Pancreas (tissue), 10 donors: Measurements from ENCODE around the gene PTPRD. TPM values are rescaled to one million over a fixed set of nuclear protein-coding genes. Genes with fewer than 3 reads are reported as not detected.

Source experiments
- ATAC-seq, 4 donors: fragments of 200-7000 bp; cut with Tn5 transposase; one replicate each; pipeline versions ENCODE4 v1.8.0 to v1.9.1; 2020; ENCODE audit warnings: mild to moderate bottlenecking in 4 of 4, moderate library complexity in 4 of 4
- DNase-seq, 6 donors: peaks; one replicate each; pipeline ENCODE4 v3.0.0-alpha.2; 2020
- FAIRE-seq: peaks from 2 replicates; lab custom pipeline; 2012; peaks lifted over from hg19 to GRCh38; lab: Jason Lieb, UNC
- H3K27ac ChIP-seq, 4 donors: fragments of 200-600 bp; sonication (generic); 1 replicate in 3 of 4; 2 replicates in 1 of 4; pipeline versions ENCODE4 v1.5.0 to v1.8.0; 2020
- H3K27me3 ChIP-seq, 4 donors: fragments of 200-600 bp; one replicate each; pipeline ENCODE4 v1.8.0; 2021
- H3K36me3 ChIP-seq, 3 donors: fragments of 200-600 bp; sonication (generic) in 1 of 3; one replicate each; pipeline versions ENCODE4 v1.5.0 to v1.8.0; 2020 to 2021
- H3K4me1 ChIP-seq, 3 donors: fragments of 200-600 bp; one replicate each; pipeline ENCODE4 v1.8.0; 2021
- H3K4me3 ChIP-seq, 4 donors: fragments of 200-600 bp; sonication (generic) in 2 of 4; one replicate each; pipeline versions ENCODE4 v1.5.0 to v1.8.0; 2020 to 2021
- H3K9me3 ChIP-seq, 4 donors: fragments of 200-600 bp; one replicate each; pipeline ENCODE4 v1.8.0; 2021
- WGBS, 2 donors: extraction: QIAGEN DNeasy Blood & Tissue Kit; methylation state at CpG; one replicate each; pipeline ENCODE4 v1.1.7; 2013; 5-methylcytosine and 5-hydroxymethylcytosine counted together
- intact Hi-C, 3 donors: fragments of 100-400 bp; cut with DNase I; formaldehyde crosslinking; loops; one replicate each; pipeline versions ENCODE4 v1.11.1 to v1.14.2; 2022
- polyA plus RNA-seq, 2 donors: library from polyadenylated mRNA; stranded (reverse); fragments of 200-250 nt; gene quantifications; one replicate each; pipeline ENCODE4 v1.2.3, GENCODE V29; 2013
- total RNA-seq, 6 donors: library from RNA; stranded (reverse); fragmentation: NEBNext Ultra II Directional in 4 of 6; extraction: Animal tissue kit (Norgen Biotek cat#: 25700) in 4 of 6; gene quantifications; one replicate each; pipeline versions ENCODE4 v1.2.1 to v1.2.4, GENCODE V29; 2021 to 2023
- TF ChIP-seq, protein P1 (sequence below), 4 donors: fragments of 200-600 bp; sonication (generic) in 3 of 4; IDR thresholded peaks; one replicate each; pipeline versions ENCODE4 v1.5.0 to v1.8.0; 2021; ENCODE audit warnings: antibody characterized with exemption in 4 of 4
- donor health status: healthy with polysubstance abuse.
- donor health status: DM: no; HTN: no; CAD: no; lungs with moderate emphysema.
- donor health status: DM: no; HTN: no; CAD: no.
- donor health status: control.
- donor health status: control.
- donor health status: Bipolar disorder and iron deficiency.
- donor health status: DM: yes; HTN: yes; CAD: no.
- donor health status: DM: no; HTN: no; CAD: no.
- donor health status: DM: no; HTN: no; CAD: no.
- donor health status: DM: yes; HTN: yes; CAD: no.

Gene PTPRD
- total and polyA plus RNA-seq, 8 donors: 2.1 to 21.7 (median 5.1) TPM

DNA sequence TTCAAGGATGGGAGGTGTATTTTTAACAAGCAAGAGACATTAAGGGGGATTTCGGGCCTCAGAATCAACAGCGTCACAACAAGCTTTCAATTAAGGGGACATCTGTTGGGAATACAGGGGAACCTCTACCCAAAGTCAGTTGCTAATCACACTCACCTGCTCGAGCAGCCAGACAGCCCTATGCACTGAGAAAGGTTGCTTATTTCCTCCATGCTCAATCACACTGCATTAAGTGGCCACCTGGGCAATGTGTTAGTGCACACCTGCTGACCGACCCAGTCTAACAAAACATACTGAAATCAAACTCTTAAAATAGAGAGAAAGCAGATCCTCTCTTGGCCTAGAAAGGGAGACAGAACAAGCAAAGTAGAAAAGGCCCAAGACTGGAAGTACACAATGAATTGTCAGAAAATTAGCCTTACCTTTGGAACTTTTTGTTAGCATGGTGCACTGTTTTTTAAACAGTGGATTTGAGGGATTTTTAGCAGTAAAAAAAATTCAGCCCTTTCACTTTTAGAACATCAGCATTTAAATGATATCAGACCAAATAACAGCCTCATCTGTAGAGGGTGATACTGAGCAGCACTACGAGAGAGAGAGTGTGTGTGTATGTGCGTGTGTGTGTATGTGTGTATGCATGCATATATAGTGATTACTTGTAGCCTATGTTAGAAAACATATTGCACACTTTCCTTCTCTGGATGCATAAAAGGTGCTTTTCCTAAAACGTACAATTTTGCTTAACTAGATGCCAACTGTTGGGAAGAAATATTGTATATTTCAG is 1694.7 kb downstream of the PTPRD start:
- no peak for FAIRE-seq
- TF ChIP-seq, protein P1, sequence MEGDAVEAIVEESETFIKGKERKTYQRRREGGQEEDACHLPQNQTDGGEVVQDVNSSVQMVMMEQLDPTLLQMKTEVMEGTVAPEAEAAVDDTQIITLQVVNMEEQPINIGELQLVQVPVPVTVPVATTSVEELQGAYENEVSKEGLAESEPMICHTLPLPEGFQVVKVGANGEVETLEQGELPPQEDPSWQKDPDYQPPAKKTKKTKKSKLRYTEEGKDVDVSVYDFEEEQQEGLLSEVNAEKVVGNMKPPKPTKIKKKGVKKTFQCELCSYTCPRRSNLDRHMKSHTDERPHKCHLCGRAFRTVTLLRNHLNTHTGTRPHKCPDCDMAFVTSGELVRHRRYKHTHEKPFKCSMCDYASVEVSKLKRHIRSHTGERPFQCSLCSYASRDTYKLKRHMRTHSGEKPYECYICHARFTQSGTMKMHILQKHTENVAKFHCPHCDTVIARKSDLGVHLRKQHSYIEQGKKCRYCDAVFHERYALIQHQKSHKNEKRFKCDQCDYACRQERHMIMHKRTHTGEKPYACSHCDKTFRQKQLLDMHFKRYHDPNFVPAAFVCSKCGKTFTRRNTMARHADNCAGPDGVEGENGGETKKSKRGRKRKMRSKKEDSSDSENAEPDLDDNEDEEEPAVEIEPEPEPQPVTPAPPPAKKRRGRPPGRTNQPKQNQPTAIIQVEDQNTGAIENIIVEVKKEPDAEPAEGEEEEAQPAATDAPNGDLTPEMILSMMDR (IDR thresholded peaks at IDR 0.05): no peak
- 51 to 60% methylated on average over 7 of the region's 7 CpGs for WGBS, 2 donors

GRCh38 chr9:8916771-8917170 is 1696.0 kb downstream of the PTPRD start:
- no peak for ATAC-seq
- no peak overlapping the region for H3K4me3 ChIP-seq
- no peak overlapping the region for H3K27ac ChIP-seq
- intact Hi-C loops: no loop called here
- no peaks in the 10 kb centered on the region for H3K4me1 ChIP-seq
- no peak for FAIRE-seq
- WGBS, 2 donors: 64 to 81% methylated on average over 2 of the region's 2 CpGs
- TF ChIP-seq, protein P1 (IDR thresholded peaks at IDR 0.05): no peak
- H3K27me3 ChIP-seq: no peaks in the 10 kb centered on the region
- H3K36me3 ChIP-seq: no peaks in the 10 kb centered on the region
- H3K9me3 ChIP-seq: no peaks in the 10 kb centered on the region
- DNase-seq: no peak

More for the DNA sequence above, 1694.7 kb downstream of the PTPRD start:
- no peaks in the 10 kb centered on the region for H3K4me1 ChIP-seq
- H3K27ac ChIP-seq: no peak overlapping the region
- DNase-seq (no peak), ATAC-seq (no peak)
- no peaks in the 10 kb centered on the region for H3K27me3 ChIP-seq
- intact Hi-C loops: no loop called here
- no peak overlapping the region for H3K4me3 ChIP-seq
- H3K36me3 ChIP-seq: no peaks in the 10 kb centered on the region
- no peaks in the 10 kb centered on the region for H3K9me3 ChIP-seq

DNA sequence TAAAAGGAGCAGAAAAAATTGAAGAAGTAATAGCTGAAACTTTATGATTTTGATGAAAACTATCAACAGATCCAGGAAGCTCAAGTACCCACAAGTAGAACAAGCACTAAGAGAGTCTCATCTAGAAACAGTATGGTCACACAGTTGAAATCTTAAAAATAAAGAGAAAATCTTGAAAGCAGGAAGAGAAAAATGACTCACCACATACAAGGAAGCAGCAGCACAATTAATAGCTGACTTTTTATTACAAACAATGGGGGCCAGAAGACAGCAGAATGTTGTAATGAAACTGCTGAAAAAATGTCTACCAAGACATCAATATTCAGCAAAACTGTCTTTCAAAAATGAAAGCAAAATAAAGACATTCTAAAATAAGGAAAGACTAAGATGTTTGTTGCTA is 1704.9 kb downstream of the PTPRD start:
- H3K27ac ChIP-seq: no peak overlapping the region
- no peaks in the 10 kb centered on the region for H3K36me3 ChIP-seq
- TF ChIP-seq, protein P1 (IDR thresholded peaks at IDR 0.05): no peak
- no peaks in the 10 kb centered on the region for H3K4me1 ChIP-seq
- no peak overlapping the region for H3K4me3 ChIP-seq
- DNase-seq: no peak
- FAIRE-seq: no peak
- no peaks in the 10 kb centered on the region for H3K27me3 ChIP-seq
- no peaks in the 10 kb centered on the region for H3K9me3 ChIP-seq
- intact Hi-C loops: no loop called here
- ATAC-seq: no peak

DNA sequence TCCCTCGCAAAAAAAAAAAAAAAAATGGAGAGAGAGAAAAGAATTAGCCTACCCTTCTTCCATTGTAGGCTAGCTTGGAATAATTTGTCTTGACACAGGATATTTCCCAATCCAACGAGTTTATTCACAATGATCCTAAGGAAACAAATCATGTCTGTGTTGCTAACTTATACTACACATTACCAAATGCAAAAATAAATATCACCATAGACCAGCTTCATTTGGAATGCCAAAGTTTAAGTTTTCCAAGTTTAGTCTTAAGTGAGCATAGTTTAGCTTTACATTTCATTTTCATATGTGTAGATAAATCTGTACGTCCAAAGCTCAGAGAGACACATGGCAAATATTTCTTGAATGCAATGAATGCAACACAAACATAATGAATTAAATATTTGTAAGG is 1707.1 kb downstream of the PTPRD start:
- no peaks in the 10 kb centered on the region for H3K27me3 ChIP-seq
- TF ChIP-seq, protein P1 (IDR thresholded peaks at IDR 0.05): no peak
- no peaks in the 10 kb centered on the region for H3K9me3 ChIP-seq
- DNase-seq: no peak
- intact Hi-C loops: no loop called here
- no peak for ATAC-seq
- whole genome bisulfite sequencing, 2 donors: 55 to 78% methylated on average over 3 of the region's 3 CpGs
- no peaks in the 10 kb centered on the region for H3K36me3 ChIP-seq
- no peak overlapping the region for H3K4me3 ChIP-seq
- no peaks in the 10 kb centered on the region for H3K4me1 ChIP-seq
- no peak for FAIRE-seq
- no peak overlapping the region for H3K27ac ChIP-seq

DNA sequence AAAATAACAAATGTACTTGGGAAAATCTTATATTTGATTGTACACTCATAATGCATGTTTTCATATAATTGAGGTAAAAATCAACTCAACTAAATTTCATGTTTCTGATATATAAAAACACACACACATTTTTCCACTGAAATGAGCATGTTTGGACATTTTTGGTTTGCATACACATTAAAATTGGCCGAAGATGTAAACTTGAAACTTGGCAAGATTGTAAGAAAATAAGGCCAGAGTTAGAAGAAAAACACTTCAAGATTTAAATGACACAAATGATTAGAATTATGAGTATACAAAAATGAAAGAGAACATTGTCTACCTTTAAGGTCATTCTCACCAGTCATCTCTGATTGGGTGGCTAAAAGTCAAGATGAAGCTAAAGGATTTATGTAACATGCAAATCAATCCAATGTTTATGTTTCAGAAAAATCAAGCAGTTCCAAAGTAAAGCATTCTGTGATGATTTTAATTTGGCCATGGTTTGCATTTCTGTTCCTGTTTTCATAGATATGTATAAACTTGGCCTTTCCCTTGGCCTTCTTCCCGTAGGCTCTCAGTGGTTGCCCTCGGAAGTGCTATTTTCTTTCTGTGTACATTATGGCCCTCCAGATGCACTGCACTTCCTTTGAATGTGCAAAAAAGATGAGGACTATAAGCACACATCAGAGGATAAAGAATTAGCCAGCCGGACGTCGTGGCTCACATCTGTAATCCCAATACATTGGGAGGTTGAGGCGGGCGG is 1707.9 kb downstream of the PTPRD start:
- WGBS, 2 donors: 70 to 83% methylated on average over 8 of the region's 8 CpGs
- FAIRE-seq: no peak
- Histone ChIP-seq H3K27ac (no peak overlapping the region), H3K27me3 (no peaks in the 10 kb centered on the region), H3K9me3 (no peaks in the 10 kb centered on the region), H3K4me3 (no peak overlapping the region), H3K36me3 (no peaks in the 10 kb centered on the region), H3K4me1 (no peaks in the 10 kb centered on the region)
- ATAC-seq: no peak
- DNase-seq: no peak
- TF ChIP-seq, protein P1 (IDR thresholded peaks at IDR 0.05): no peak
- intact Hi-C loops: no loop called here
